HG02973 (cell line): Measurements from ENCODE around the gene CCDC80.
"Not testable (repeated sequence)": the region's sequence is repeated elsewhere in the genome, so short reads cannot be mapped to it uniquely, and the experiment has no call there.

ENCODE experiments used
- ATAC-seq: cut with Tn5 transposase; IDR thresholded peaks from one replicate; pipeline ENCODE4 v1.9.1; 2021; ENCODE audit warnings: moderate library complexity; ENCODE audit not compliant: unreplicated experiment

Gene CCDC80

GRCh38 chr3:112640930-112641801, at the start of gene CCDC80:
TSS of gene CCDC80 (minus strand) at chr3:112641143. CDS start at chr3:112639905, 1,238 bp downstream.
- ATAC-seq = no peak

- no peak for ATAC-seq
Observed at GRCh38 chr3:112689989-112690388, 49.0 kb upstream of the CCDC80 start.

GRCh38 chr3:112689385-112689784, 48.4 kb upstream of the CCDC80 start:
- no peak for ATAC-seq

- ATAC-seq = no peak
Observed at GRCh38 chr3:112688819-112689218, 47.9 kb upstream of the CCDC80 start.

GRCh38 chr3:112688085-112688769, 47.3 kb upstream of the CCDC80 start:
- no peak for ATAC-seq

GRCh38 chr3:112687616-112688015, 46.7 kb upstream of the CCDC80 start:
- no peak for ATAC-seq

GRCh38 chr3:112687211-112687610, 46.3 kb upstream of the CCDC80 start:
- ATAC-seq = no peak

GRCh38 chr3:112685956-112686799, 45.2 kb upstream of the CCDC80 start:
- no peak for ATAC-seq

- ATAC-seq = no peak
Observed at GRCh38 chr3:112685420-112685819, 44.5 kb upstream of the CCDC80 start.

- no peak for ATAC-seq
Observed at GRCh38 chr3:112682361-112682760, 41.4 kb upstream of the CCDC80 start.

- ATAC-seq = no peak
Observed at GRCh38 chr3:112681822-112682325, 40.9 kb upstream of the CCDC80 start.

GRCh38 chr3:112676659-112677234, 35.8 kb upstream of the CCDC80 start:
- peak; percentile 98 for ATAC-seq

- no peak for ATAC-seq
Observed at GRCh38 chr3:112675943-112676535, 35.1 kb upstream of the CCDC80 start.

- ATAC-seq = no peak
Observed at GRCh38 chr3:112675349-112675748, 34.4 kb upstream of the CCDC80 start.

GRCh38 chr3:112672716-112673541, 32.0 kb upstream of the CCDC80 start:
- no peak for ATAC-seq

- ATAC-seq = no peak
Observed at GRCh38 chr3:112671930-112672715, 31.2 kb upstream of the CCDC80 start.

- no peak for ATAC-seq
Observed at GRCh38 chr3:112670824-112671223, 29.9 kb upstream of the CCDC80 start.

- ATAC-seq = no peak
Observed at GRCh38 chr3:112667599-112667998, 26.7 kb upstream of the CCDC80 start.

GRCh38 chr3:112665009-112665408, 24.1 kb upstream of the CCDC80 start:
- not testable (repeated sequence) for ATAC-seq
